ENCODE results near the gene SCFD2. TPM values are rescaled to one million over a fixed set of nuclear protein-coding genes. Genes with fewer than 3 reads are reported as not detected.

SCFD2 gene
- total and polyA plus RNA-seq, 5 donors from 2014 or later: 15.0 to 23.9 (median 16.3) TPM

DNA sequence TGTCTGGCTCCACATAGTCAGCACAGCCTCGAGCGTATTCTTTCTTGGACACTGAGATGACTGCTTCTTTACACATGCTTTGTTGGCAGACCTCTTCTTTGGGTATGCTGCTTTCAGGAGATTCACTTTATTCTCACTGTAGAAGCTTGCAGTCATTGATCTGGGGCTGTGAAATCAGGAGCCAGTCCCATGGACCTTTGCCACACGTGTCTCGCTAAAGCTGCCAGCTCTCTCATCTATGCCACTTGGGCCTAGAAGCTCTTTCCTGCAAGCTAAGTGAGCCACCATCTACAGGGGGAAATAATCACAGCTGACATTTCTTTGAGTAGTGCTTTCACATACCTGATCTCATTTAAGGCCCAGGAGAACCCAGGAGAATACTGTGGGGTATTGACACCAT lies 498.7 kb downstream of the SCFD2 start:
- ATAC-seq (ENCODE audit: low read depth in 2 of 2) (no peak), DNase-seq (no peak)
- H3K36me3 ChIP-seq (ENCODE audit: control insufficient read depth, insufficient read depth, low read length): no peaks in the 10 kb centered on the region
- H3K9me3 ChIP-seq (ENCODE audit: control insufficient read depth in 2 of 2, low read length in 2 of 2): no peaks in the 10 kb centered on the region
- Mint-ChIP-seq H3K36me3 (peaks cover 14% of the 10 kb centered on the region), H3K4me1 (peaks cover 0 to 9% (median 3%) of the 10 kb centered on the region in 4 donors), H3K9me3 (no peaks in the 10 kb centered on the region), H3K27ac (no peak overlapping the region), H3K4me3 (no peak overlapping the region), H3K27me3 (peaks cover 18% of the 10 kb centered on the region)
- no peak overlapping the region for H3K27ac ChIP-seq (ENCODE audit: insufficient read depth, low read length, poor library complexity, severe bottlenecking)
- H3K4me1 ChIP-seq (ENCODE audit: control insufficient read depth, insufficient read depth, low read length, poor library complexity, severe bottlenecking): peaks cover 6% of the 10 kb centered on the region
- no peak overlapping the region for H3K4me3 ChIP-seq (ENCODE audit: low read depth, low read length)
- peaks cover 7% of the 10 kb centered on the region for H3K27me3 ChIP-seq (ENCODE audit: control insufficient read depth, insufficient read depth, low read length)

DNA sequence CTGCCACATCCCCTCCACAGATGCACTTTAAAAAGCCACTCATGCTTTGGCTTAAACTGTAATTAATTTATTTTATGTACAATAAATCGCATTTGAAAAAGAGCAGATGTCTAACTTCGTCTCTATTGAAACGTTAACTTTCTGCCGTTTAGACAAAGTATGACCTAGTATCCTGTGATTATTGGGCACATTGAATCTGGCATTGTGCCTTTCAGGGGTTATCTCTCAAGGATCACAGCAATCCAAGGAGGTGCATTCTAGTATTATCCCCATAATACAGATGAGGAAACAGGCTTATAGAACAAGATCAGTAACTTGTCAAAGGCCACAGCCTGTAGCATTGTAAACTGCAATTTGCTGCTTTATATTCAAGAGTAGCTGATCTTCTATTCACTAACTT lies 499.1 kb downstream of the SCFD2 start:
- peaks cover 0 to 9% (median 3%) of the 10 kb centered on the region in 4 donors for H3K4me1 Mint-ChIP-seq
- peaks cover 13% of the 10 kb centered on the region for H3K36me3 Mint-ChIP-seq
- no peaks in the 10 kb centered on the region for H3K9me3 Mint-ChIP-seq
- Histone ChIP-seq H3K9me3 (ENCODE audit: control insufficient read depth in 2 of 2, low read length in 2 of 2) (no peaks in the 10 kb centered on the region), H3K4me1 (ENCODE audit: control insufficient read depth, insufficient read depth, low read length, poor library complexity, severe bottlenecking) (peaks cover 9% of the 10 kb centered on the region), H3K36me3 (ENCODE audit: control insufficient read depth, insufficient read depth, low read length) (no peaks in the 10 kb centered on the region), H3K4me3 (ENCODE audit: low read depth, low read length) (no peak overlapping the region), H3K27ac (ENCODE audit: insufficient read depth, low read length, poor library complexity, severe bottlenecking) (no peak overlapping the region), H3K27me3 (ENCODE audit: control insufficient read depth, insufficient read depth, low read length) (peaks cover 7% of the 10 kb centered on the region)
- peaks cover 18% of the 10 kb centered on the region for H3K27me3 Mint-ChIP-seq
- ATAC-seq (ENCODE audit: low read depth in 2 of 2) (no peak), DNase-seq (no peak)
- H3K27ac Mint-ChIP-seq: no peak overlapping the region
- no peak overlapping the region for H3K4me3 Mint-ChIP-seq

DNA sequence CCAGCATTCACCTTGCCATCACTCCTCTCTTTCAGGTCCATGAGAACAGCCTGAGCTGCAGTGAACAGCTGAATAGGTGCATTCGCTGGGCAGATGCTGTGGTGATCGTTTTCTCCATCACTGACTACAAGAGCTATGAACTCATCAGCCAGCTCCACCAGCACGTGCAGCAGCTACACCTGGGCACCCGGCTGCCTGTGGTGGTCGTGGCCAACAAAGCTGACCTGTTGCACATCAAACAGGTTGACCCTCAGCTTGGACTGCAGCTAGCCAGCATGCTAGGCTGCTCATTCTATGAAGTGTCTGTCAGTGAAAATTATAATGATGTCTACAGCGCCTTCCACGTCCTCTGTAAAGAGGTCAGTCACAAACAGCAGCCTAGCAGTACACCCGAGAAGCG lies 500.6 kb downstream of the SCFD2 start:
- ATAC-seq (ENCODE audit: low read depth in 2 of 2) (no peak), DNase-seq (no peak)
- Mint-ChIP-seq H3K36me3 (peaks cover 3% of the 10 kb centered on the region), H3K27ac (no peak overlapping the region), H3K4me3 (no peak overlapping the region), H3K27me3 (peaks cover 31% of the 10 kb centered on the region), H3K4me1 (peaks cover 0 to 17% (median 7%) of the 10 kb centered on the region in 4 donors), H3K9me3 (peaks cover 0 to 3% (median 0%) of the 10 kb centered on the region in 7 donors)
- Histone ChIP-seq H3K4me3 (ENCODE audit: low read depth, low read length) (no peak overlapping the region), H3K27ac (ENCODE audit: insufficient read depth, low read length, poor library complexity, severe bottlenecking) (no peak overlapping the region), H3K36me3 (ENCODE audit: control insufficient read depth, insufficient read depth, low read length) (no peaks in the 10 kb centered on the region), H3K27me3 (ENCODE audit: control insufficient read depth, insufficient read depth, low read length) (peaks cover 7% of the 10 kb centered on the region), H3K9me3 (ENCODE audit: control insufficient read depth in 2 of 2, low read length in 2 of 2) (no peaks in the 10 kb centered on the region), H3K4me1 (ENCODE audit: control insufficient read depth, insufficient read depth, low read length, poor library complexity, severe bottlenecking) (peaks cover 14% of the 10 kb centered on the region)

DNA sequence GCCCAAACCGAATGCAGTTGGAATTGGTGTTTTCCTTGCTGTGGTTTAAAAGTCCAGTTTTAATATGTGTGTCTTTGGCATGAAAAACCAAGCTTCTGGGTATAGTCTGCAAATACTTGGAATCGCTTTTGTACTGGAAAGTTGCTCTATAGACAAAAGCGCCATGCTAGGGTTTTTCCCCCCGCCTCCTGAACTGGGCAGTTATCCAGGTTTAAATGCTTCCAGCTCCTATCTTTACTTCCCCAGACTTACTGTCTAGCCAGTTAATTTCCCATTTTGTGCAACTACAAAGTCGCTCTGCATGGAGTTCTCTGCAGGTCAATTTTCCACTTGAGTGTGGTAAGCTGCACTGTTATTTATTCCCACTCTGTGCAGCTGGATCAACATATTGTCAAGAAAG lies 501.1 kb downstream of the SCFD2 start:
- Mint-ChIP-seq H3K4me3 (peak overlapping the region in 1 of 4 donors; percentile 53), H3K4me1 (peaks cover 0 to 17% (median 7%) of the 10 kb centered on the region in 4 donors), H3K27ac (no peak overlapping the region), H3K27me3 (peaks cover 36% of the 10 kb centered on the region), H3K9me3 (peaks cover 0 to 3% (median 0%) of the 10 kb centered on the region in 7 donors), H3K36me3 (peaks cover 3% of the 10 kb centered on the region)
- H3K36me3 ChIP-seq (ENCODE audit: control insufficient read depth, insufficient read depth, low read length): no peaks in the 10 kb centered on the region
- peaks cover 14% of the 10 kb centered on the region for H3K4me1 ChIP-seq (ENCODE audit: control insufficient read depth, insufficient read depth, low read length, poor library complexity, severe bottlenecking)
- no peak for DNase-seq
- H3K9me3 ChIP-seq (ENCODE audit: control insufficient read depth in 2 of 2, low read length in 2 of 2): no peaks in the 10 kb centered on the region
- ATAC-seq (ENCODE audit: low read depth in 2 of 2): no peak
- H3K27me3 ChIP-seq (ENCODE audit: control insufficient read depth, insufficient read depth, low read length): peaks cover 7% of the 10 kb centered on the region
- no peak overlapping the region for H3K4me3 ChIP-seq (ENCODE audit: low read depth, low read length)
- H3K27ac ChIP-seq (ENCODE audit: insufficient read depth, low read length, poor library complexity, severe bottlenecking): no peak overlapping the region

DNA sequence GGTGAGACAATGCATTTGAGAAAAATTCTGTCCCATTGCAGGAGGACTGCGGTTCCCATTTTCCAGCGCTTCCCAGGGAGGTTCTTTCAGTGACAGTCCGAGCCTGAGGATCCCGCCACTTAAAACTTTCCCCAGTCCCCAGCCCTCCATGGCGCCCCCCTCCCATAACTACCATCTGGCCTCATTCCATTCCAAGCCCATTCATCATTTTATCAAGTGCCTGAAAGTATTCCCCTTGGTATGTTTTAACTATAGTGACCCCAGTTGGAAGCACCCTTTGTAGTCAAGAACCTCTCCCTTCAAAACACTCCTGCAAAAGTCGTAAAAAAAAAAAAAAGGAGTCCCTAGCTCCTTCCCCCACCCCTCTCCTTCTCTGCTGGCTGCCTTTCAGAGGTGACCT lies 502.5 kb downstream of the SCFD2 start:
- H3K36me3 ChIP-seq (ENCODE audit: control insufficient read depth, insufficient read depth, low read length): no peaks in the 10 kb centered on the region
- H3K36me3 Mint-ChIP-seq: peaks cover 3% of the 10 kb centered on the region
- peaks cover 14% of the 10 kb centered on the region for H3K4me1 ChIP-seq (ENCODE audit: control insufficient read depth, insufficient read depth, low read length, poor library complexity, severe bottlenecking)
- DNase-seq: no peak
- H3K27ac Mint-ChIP-seq: no peak overlapping the region
- peaks cover 9% of the 10 kb centered on the region for H3K27me3 ChIP-seq (ENCODE audit: control insufficient read depth, insufficient read depth, low read length)
- peaks cover 0 to 7% (median 0%) of the 10 kb centered on the region in 7 donors for H3K9me3 Mint-ChIP-seq
- no peak overlapping the region for H3K27ac ChIP-seq (ENCODE audit: insufficient read depth, low read length, poor library complexity, severe bottlenecking)
- no peak for ATAC-seq (ENCODE audit: low read depth in 2 of 2)
- H3K4me3 Mint-ChIP-seq: peak overlapping the region in 3 of 4 donors; percentile 52 to 81 (median 64)
- no peaks in the 10 kb centered on the region for H3K9me3 ChIP-seq (ENCODE audit: control insufficient read depth in 2 of 2, low read length in 2 of 2)
- peaks cover 40% of the 10 kb centered on the region for H3K27me3 Mint-ChIP-seq
- H3K4me1 Mint-ChIP-seq: peaks cover 0 to 17% (median 7%) of the 10 kb centered on the region in 4 donors
- no peak overlapping the region for H3K4me3 ChIP-seq (ENCODE audit: low read depth, low read length)

DNA sequence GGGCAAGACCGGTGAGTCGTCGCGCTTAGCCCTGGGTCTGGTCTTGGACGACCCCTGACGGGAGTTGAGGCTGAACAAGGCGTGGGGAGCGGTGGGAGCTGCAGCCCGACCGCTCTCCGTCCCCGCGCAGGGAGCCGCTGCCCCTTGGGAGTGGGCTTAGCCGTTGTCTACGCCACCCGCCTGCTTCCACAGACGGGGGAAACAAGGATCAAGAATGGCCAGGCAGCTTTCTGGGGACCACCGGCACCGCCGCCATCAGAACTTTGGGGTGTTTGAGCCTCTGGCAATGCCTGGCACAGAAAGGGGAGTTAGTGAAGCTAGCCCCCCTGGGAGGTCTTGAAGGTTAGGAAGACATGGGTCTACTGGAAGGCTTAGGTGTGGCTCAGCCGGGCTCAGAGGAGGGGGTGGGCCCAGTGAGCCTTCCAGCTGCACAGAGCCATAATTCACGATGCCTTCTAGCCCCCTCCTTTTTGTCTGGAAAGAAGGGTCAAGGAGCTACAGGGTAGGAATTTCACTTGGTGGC lies 503.2 kb downstream of the SCFD2 start:
- ATAC-seq (ENCODE audit: low read depth in 2 of 2) (no peak), DNase-seq (no peak)
- Histone ChIP-seq H3K27me3 (ENCODE audit: control insufficient read depth, insufficient read depth, low read length) (peaks cover 10% of the 10 kb centered on the region), H3K9me3 (ENCODE audit: control insufficient read depth in 2 of 2, low read length in 2 of 2) (no peaks in the 10 kb centered on the region), H3K4me3 (ENCODE audit: low read depth, low read length) (no peak overlapping the region), H3K36me3 (ENCODE audit: control insufficient read depth, insufficient read depth, low read length) (no peaks in the 10 kb centered on the region), H3K27ac (ENCODE audit: insufficient read depth, low read length, poor library complexity, severe bottlenecking) (no peak overlapping the region), H3K4me1 (ENCODE audit: control insufficient read depth, insufficient read depth, low read length, poor library complexity, severe bottlenecking) (peaks cover 14% of the 10 kb centered on the region)
- Mint-ChIP-seq H3K27me3 (peaks cover 46% of the 10 kb centered on the region), H3K27ac (no peak overlapping the region), H3K9me3 (peaks cover 0 to 12% (median 0%) of the 10 kb centered on the region in 7 donors), H3K4me1 (peaks cover 0 to 17% (median 7%) of the 10 kb centered on the region in 4 donors), H3K36me3 (peaks cover 3% of the 10 kb centered on the region), H3K4me3 (peak overlapping the region; percentile 38 to 81 (median 64))

DNA sequence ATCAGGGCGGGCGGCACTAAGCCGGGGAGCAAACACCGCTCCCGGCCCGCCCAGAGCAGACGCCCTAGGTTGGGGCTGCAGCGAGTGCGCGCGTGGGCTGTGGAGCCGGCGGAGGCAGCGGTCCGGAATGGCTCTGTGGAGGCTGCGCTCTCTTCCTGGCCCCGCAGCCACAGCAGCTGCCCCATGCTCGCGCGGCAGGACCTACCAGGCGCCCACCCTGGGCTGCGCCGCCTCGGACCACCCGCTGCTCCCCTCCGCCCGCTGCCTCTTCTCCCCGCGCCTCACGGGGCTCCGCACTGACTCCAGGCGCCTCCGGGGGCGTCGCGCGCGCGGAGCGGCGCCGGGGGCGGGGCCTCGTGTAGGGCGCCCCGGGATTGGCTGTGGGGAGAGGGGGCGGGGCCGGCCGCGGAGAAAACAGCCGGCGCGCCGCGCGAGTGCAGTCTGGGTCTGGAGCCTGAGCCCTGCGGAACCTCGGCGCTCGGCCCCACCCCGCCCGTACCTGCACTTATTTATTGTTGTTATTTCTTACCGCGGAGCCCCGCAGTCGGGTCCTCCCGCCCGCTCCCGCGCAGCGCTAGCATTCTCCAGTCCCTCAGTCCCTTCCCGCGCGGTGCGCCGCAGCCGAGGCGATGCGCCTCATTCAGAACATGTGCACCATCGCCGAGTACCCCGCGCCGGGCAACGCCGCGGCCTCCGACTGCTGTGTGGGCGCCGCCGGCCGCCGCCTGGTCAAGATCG lies 503.8 kb downstream of the SCFD2 start, which contains the start of gene RASL11B:
Gene RASL11B (plus strand): TSS at position 439 of the 738 bp plus-strand sequence. CDS start 191 bp downstream, at position 630.
- Histone ChIP-seq H3K27ac (ENCODE audit: insufficient read depth, low read length, poor library complexity, severe bottlenecking) (no peak within 1 kb of the TSS), H3K9me3 (ENCODE audit: control insufficient read depth in 2 of 2, low read length in 2 of 2) (no peaks in the 10 kb centered on the region), H3K36me3 (ENCODE audit: control insufficient read depth, insufficient read depth, low read length) (no peaks in the 10 kb centered on the region), H3K27me3 (ENCODE audit: control insufficient read depth, insufficient read depth, low read length) (peaks cover 11% of the 10 kb centered on the region), H3K4me1 (ENCODE audit: control insufficient read depth, insufficient read depth, low read length, poor library complexity, severe bottlenecking) (peaks cover 14% of the 10 kb centered on the region), H3K4me3 (ENCODE audit: low read depth, low read length) (no peak within 1 kb of the TSS)
- H3K27me3 Mint-ChIP-seq: peaks cover 49% of the 10 kb centered on the region
- peak; percentile 65 to 85 (median 77) for DNase-seq
- no peak within 1 kb of the TSS for H3K27ac Mint-ChIP-seq
- ATAC-seq (ENCODE audit: low read depth in 2 of 2): peak; percentile 97
- peak within 1 kb of the TSS; percentile 55 to 82 (median 78) for H3K4me3 Mint-ChIP-seq
- H3K9me3 Mint-ChIP-seq: peaks cover 0 to 13% (median 2%) of the 10 kb centered on the region in 7 donors
- peaks cover under 1% of the 10 kb centered on the region for H3K36me3 Mint-ChIP-seq
- H3K4me1 Mint-ChIP-seq: peaks cover 0 to 19% (median 8%) of the 10 kb centered on the region in 4 donors

Data from CD4-positive, CD25-positive, alpha-beta regulatory T cell (primary cell).